ENCODE measurements around the gene EEF1G. TPM values are rescaled to one million over a fixed set of nuclear protein-coding genes. Genes with fewer than 3 reads are reported as not detected.

The EEF1G gene
- total and polyA plus RNA-seq, 9 of the 15 experiments (the other 6 are each of a cell fraction or from before 2014, with no cell fraction given): 985 to 2,349 (median 2,035) TPM

DNA sequence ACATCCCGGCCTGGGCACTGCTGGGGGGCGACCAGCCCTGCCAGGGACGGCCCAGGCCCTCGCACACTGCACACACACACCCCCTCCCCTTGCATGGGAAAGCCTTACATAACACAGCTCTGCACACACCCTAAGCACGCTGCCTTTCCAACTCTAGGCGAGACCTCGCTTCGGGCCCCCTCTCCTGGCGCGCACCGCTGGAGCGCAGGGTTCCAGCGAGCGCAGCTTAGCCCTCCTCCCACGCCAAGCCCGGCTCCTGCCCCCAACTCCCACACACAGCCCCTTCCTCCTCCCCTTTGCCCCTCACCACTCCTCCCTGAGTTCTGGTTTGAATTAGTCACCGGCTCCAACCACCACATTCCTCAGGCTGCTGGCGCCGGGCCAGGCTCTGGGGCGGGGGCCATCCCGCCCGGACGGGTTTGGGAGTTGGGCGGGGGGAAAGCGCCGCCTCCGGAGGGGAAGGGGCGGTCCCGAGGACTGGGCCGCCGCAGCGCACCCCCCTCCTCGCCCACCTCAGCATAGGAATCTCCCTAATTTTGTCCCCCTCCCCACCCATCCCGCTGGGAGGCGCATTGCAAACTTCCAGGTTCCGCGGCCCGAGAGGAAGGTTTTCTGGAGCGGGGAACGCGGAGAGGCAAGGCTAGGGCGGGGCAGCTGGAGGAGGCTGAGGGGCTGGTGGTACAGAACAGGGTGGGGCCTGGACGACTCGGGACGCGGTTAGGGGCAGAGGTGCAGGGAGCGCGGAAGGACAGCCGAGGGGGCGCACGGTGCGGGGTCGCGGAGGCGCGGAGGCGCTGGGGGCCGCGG is 28.1 kb downstream of the EEF1G start (continued):
- TF ChIP-seq EP400 (IDR thresholded peaks at IDR 0.05): peak; percentile 79; the same call in 1 of the 2 replicates
- TF ChIP-seq RAD21 (CRISPR knock-in tag; conservative IDR thresholded peaks at IDR 0.05 in 1 of 2, IDR thresholded peaks at IDR 0.05 in 1 of 2): peak; percentile 15 to 44; a peak in 2 of 4 replicates
- TF ChIP-seq SP1 (CRISPR knock-in tag; IDR thresholded peaks at IDR 0.05): peak; percentile 68
- TF ChIP-seq HNRNPL (IDR thresholded peaks at IDR 0.05; ENCODE audit: low read depth, low read length): peak; percentile 26; the same call in 1 of the 2 replicates
- peak; percentile 83 for TF ChIP-seq TEAD4 (IDR thresholded peaks at IDR 0.05; ENCODE audit: low read length)
- TF ChIP-seq TEAD4 (CRISPR knock-in tag; IDR thresholded peaks at IDR 0.05; ENCODE audit: borderline replicate concordance): no peak
- 0 out of 4 replicates have a peak, but pooled peaks of 1 of the 2 experiments have one; percentile 15 for TF ChIP-seq FOXK2 (conservative IDR thresholded peaks at IDR 0.05 in 1 of 2, IDR thresholded peaks at IDR 0.05 in 1 of 2; ENCODE audit: low read depth in 2 of 2)
- no peak for TF ChIP-seq SMARCB1 (IDR thresholded peaks at IDR 0.05; ENCODE audit: insufficient read length, low read depth)
- TF ChIP-seq, protein P1, sequence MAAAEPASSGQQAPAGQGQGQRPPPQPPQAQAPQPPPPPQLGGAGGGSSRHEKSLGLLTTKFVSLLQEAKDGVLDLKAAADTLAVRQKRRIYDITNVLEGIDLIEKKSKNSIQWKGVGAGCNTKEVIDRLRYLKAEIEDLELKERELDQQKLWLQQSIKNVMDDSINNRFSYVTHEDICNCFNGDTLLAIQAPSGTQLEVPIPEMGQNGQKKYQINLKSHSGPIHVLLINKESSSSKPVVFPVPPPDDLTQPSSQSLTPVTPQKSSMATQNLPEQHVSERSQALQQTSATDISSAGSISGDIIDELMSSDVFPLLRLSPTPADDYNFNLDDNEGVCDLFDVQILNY (CRISPR knock-in tag; IDR thresholded peaks at IDR 0.05): 0 out of 2 replicates have a peak, but pooled peaks have one; percentile 89
- peak; percentile 47 for TF ChIP-seq NEUROD1 (IDR thresholded peaks at IDR 0.05; ENCODE audit: borderline replicate concordance, low read depth, low read length, partially characterized antibody)
- 0 out of 2 replicates have a peak, but pooled peaks have one; percentile 32 for TF ChIP-seq ZNF197 (CRISPR knock-in tag; IDR thresholded peaks at IDR 0.05; ENCODE audit: low read depth)
- peak; percentile 6; the same call in 1 of the 2 replicates for TF ChIP-seq NFE2 (IDR thresholded peaks at IDR 0.05; ENCODE audit: low read depth)
- no peak for TF ChIP-seq ZNF696 (CRISPR knock-in tag; conservative IDR thresholded peaks at IDR 0.05)
- TF ChIP-seq EHMT2 (IDR thresholded peaks at IDR 0.05): no peak
- TF ChIP-seq ZBTB1 (CRISPR knock-in tag; IDR thresholded peaks at IDR 0.05; ENCODE audit: borderline replicate concordance, low read depth): 0 out of 2 replicates have a peak, but pooled peaks have one; percentile 15
- no peak; the same call in 1 of the 2 replicates for TF ChIP-seq HDGF (IDR thresholded peaks at IDR 0.05)
- TF ChIP-seq KDM1A (IDR thresholded peaks at IDR 0.05): peak in 1 of 2 experiments; percentile 88; a peak in 3 of 4 replicates
- peak; percentile 70 for TF ChIP-seq ZFX (CRISPR knock-in tag; IDR thresholded peaks at IDR 0.05)
- TF ChIP-seq, protein P2, sequence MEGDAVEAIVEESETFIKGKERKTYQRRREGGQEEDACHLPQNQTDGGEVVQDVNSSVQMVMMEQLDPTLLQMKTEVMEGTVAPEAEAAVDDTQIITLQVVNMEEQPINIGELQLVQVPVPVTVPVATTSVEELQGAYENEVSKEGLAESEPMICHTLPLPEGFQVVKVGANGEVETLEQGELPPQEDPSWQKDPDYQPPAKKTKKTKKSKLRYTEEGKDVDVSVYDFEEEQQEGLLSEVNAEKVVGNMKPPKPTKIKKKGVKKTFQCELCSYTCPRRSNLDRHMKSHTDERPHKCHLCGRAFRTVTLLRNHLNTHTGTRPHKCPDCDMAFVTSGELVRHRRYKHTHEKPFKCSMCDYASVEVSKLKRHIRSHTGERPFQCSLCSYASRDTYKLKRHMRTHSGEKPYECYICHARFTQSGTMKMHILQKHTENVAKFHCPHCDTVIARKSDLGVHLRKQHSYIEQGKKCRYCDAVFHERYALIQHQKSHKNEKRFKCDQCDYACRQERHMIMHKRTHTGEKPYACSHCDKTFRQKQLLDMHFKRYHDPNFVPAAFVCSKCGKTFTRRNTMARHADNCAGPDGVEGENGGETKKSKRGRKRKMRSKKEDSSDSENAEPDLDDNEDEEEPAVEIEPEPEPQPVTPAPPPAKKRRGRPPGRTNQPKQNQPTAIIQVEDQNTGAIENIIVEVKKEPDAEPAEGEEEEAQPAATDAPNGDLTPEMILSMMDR (IDR thresholded peaks at IDR 0.05 in 2 of 3, conservative IDR thresholded peaks at IDR 0.05 in 1 of 3; ENCODE audit: insufficient read depth in 2 of 3, low read depth in 1 of 3, low read length in 3 of 3): peak; percentile 10 to 31 (median 18); a peak in 2 of 6 replicates
- peak; percentile 58 for TF ChIP-seq MTA2 (IDR thresholded peaks at IDR 0.05; ENCODE audit: low read depth)
- TF ChIP-seq, protein P3, sequence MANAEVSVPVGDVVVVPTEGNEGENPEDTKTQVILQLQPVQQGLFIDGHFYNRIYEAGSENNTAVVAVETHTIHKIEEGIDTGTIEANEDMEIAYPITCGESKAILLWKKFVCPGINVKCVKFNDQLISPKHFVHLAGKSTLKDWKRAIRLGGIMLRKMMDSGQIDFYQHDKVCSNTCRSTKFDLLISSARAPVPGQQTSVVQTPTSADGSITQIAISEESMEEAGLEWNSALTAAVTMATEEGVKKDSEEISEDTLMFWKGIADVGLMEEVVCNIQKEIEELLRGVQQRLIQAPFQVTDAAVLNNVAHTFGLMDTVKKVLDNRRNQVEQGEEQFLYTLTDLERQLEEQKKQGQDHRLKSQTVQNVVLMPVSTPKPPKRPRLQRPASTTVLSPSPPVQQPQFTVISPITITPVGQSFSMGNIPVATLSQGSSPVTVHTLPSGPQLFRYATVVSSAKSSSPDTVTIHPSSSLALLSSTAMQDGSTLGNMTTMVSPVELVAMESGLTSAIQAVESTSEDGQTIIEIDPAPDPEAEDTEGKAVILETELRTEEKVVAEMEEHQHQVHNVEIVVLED (CRISPR knock-in tag; IDR thresholded peaks at IDR 0.05): 0 out of 2 replicates have a peak, but pooled peaks have one; percentile 15
- TF ChIP-seq NRF1 (conservative IDR thresholded peaks at IDR 0.05 in 1 of 2, IDR thresholded peaks at IDR 0.05 in 1 of 2): peak; percentile 83 to 86
- TF ChIP-seq, protein P4, sequence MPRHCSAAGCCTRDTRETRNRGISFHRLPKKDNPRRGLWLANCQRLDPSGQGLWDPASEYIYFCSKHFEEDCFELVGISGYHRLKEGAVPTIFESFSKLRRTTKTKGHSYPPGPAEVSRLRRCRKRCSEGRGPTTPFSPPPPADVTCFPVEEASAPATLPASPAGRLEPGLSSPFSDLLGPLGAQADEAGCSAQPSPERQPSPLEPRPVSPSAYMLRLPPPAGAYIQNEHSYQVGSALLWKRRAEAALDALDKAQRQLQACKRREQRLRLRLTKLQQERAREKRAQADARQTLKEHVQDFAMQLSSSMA (CRISPR knock-in tag; IDR thresholded peaks at IDR 0.05): no peak

Data from K562 (cell line).